HG03280 (cell line): Measurements from ENCODE around the gene SSR1.
"Not testable (repeated sequence)": the region's sequence is repeated elsewhere in the genome, so short reads cannot be mapped to it uniquely, and the experiment has no call there.

Experiments used
- ATAC-seq: cut with Tn5 transposase; IDR thresholded peaks from one replicate; pipeline ENCODE4 v1.9.1; 2021; ENCODE audit warnings: mild to moderate bottlenecking, moderate library complexity; ENCODE audit not compliant: unreplicated experiment

Gene SSR1

DNA sequence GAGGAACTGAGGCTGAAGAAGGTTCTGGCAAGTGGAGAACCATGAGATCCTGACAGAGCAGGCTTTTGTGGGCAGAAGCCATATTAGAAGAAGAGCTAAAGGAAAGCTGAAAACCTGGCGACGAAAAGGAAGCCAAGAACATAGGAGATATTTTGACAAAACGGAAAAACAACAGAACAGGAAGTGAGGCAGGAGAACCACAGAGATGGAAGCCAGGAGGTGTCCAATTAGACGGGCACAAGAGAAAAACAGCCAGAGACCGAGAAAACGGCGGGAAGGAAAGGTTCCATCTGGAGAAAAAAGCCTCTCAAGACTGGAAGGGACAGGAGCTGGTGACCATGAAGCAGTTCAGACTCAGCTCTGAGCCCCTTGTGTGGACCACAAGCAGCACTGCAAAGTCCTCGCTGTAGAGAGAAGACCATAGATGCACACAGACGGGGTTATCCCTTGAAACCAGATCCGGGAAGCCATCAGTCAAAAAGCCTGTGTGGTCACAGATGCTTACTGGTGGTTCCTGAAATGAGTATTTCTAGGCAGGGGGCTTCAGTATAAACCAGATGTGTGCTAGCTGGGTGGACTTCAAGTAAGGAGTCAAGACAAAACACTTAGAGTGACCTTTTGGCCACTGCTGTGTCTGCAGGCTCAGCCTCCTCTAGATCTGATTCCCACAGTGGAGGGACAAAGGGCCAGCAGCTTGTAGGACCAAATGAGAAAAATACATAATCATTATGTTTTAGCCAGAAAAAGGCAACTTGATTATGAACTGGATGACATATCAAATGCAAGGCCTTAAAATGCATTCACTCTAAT is 30.7 kb downstream of the SSR1 start:
- ATAC-seq: no peak

DNA sequence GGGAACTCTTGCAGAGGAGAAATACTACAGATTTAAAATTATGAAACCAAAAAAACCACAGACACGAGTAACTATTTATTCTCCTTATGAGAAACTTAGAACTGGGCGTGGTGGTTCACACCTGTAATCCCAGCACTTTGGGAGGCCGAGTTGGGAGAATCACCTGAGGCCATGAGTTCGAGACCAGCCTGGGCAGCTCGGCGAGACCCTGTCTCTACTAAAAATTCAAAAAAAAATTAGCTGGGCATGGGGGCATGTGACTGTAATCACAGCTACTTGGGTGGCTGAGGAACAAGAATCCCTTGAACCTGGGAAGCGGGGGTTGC is 36.8 kb downstream of the SSR1 start:
- no peak for ATAC-seq

DNA sequence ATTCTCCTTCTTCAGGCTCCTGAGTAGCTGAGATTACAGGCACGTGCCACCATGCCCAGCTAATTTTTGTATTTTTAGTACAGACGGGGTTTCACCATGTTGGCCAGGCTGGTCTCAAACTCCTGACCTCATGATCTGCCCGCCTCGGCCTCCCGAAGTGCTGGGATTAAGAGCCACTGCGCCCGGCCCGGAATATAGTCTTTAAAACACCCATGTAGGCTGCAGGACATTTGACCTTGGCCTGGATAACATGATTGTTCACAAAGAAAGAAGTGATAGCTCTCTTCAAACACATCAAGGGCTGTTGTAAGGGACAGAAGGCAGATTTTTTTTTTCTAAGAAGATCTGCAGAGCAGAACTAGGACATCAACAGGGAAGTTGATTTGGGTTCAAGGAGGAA is 38.5 kb downstream of the SSR1 start:
- ATAC-seq: not testable (repeated sequence)

DNA sequence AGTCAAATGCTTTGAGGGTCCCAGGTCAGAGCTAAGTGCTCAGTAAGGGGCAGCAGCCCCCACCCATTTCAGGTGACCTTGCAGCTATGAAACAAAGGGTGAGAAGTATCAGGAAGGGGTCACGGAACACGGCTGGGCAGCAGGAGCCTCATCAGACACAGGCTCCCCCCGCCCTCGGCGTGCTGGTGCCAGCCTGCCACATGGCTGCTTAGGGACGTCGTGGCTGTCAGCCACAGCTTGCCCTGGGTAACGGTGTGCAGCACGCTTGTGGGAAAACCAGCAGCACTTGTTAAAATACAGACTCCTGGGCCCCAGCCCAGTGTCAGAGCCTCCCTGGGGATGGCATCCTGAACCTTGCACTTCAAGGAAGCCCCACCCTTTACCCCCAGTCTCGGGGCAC is 39.3 kb downstream of the SSR1 start:
- no peak for ATAC-seq

DNA sequence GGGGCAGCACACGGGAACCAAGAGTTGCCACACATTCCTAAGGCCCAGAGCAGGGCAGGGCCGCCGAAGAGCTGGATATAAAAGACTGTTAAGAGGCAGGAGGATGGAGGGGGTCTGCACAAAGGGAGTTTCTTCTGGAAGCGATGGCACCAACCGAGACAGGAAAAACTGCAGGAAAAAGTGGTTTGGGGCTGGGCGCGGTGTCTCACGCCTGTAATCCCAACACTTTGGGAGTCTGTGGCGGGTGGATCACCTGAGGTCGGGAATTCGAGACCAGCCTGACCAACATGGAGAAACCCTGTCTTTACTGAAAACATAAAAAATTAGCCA is 41.8 kb downstream of the SSR1 start:
- ATAC-seq: no peak

DNA sequence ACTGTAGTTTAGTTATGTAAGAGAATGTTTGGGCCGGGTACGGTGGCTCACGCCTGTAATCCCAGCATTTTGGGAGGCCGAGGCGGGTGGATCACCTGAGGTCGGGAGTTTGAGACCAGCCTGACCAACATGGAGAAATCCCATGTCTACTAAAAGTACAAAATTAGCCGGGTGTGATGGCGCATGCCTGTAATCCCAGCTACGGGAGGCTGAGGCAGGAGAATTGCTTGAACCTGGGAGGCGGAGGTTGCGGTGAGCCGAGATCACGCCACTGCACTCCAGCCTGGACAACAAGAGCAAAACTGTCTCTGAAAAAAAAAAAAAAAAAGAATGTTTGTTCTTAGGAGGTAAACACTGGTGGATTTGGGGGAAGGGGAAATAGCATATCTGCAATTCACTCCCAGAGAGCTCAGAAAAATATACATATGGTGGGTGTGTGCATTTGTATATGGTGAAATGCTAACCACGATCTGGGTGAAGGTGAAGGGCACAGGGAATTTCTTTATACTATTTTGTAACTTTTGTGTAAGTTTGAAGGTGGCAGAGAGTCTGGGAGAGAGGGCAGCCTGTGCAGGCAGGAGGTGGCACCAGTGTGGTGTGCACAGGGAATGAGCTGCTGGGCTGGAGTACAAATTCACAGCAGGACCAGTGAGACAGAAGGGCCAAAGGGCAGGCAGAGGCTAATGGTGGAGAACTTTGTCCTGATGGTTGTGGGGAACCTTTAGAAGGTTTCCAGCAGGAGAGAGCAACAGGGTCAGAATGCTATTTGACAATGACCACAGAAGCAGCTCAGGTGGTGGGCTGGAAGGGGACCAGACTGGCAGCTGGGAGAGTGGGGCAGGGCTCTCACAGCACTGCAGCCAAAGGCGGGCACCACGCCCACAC is 42.4 kb downstream of the SSR1 start:
- no peak for ATAC-seq

DNA sequence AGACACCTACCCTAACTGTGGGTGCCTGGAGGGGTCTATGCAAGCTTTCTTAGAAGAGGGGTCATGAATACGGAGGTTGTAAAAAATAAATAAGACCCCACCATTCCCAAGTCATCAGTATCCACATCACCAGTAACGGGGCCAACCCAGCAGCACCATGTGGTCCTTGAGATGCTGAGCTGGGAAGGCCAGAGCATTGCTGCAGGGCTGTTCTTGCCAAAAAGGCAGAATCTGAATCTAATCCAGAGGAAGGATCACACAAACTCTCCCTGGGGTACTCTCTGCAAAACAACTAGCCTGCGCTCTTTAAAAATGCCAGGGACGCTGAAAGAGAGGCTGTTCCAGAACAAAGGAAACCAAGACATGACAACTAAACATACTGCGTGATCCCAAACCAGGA is 43.2 kb downstream of the SSR1 start:
- ATAC-seq: no peak

DNA sequence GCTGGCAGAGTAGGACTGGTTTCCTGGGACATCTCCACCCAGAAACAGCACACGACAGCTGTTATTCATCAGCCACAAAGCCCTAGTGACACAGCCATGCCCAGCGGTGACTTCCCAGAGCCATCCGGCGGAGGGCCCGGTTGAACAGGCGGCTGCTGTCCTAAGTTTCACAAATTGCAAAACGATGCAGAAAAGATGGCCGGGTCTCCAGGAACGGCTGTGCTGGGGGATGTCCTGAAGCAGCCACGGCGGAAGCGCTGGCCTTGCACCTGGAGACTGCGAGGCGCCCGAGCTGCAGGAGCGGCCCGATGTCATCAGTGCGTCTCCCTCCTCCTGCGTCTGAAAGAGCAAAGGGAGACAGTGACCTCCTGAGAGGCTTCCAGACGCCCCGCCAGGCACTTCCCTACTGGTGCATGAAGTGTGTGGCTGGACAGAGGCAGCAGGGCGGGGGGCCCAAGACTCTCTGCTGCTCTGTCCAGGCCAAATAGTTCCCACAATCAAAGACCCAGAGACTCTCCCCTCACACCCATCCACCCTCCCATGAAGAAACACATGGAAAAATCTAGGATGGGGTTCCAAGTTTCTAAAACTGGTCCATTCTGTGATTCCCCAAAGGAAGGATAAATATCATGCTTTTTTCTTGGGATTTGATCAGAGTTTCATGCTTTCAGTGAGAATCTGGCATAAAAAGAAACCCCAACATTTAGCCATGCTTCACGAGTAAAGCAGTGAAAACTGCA is 44.0 kb downstream of the SSR1 start:
- no peak for ATAC-seq

DNA sequence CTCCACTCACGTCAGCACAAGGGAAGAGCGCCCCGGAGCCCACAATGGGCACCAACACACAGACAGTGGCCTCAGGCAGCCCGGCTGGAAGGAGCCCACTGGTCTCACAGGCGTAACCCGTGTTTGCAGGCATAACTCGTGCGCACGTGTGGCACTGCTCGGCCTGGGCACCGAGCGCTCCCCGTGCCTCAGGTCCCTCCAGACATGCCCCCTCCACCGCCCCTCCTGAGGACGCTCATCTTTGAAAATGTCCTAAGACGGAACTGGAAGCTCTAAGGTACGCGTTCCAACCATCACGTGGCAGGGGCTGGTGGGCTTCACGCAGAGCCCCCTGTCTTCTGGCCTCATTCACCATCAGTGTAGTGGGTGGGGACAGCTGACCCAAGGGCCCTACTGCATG is 44.6 kb downstream of the SSR1 start:
- ATAC-seq: no peak

DNA sequence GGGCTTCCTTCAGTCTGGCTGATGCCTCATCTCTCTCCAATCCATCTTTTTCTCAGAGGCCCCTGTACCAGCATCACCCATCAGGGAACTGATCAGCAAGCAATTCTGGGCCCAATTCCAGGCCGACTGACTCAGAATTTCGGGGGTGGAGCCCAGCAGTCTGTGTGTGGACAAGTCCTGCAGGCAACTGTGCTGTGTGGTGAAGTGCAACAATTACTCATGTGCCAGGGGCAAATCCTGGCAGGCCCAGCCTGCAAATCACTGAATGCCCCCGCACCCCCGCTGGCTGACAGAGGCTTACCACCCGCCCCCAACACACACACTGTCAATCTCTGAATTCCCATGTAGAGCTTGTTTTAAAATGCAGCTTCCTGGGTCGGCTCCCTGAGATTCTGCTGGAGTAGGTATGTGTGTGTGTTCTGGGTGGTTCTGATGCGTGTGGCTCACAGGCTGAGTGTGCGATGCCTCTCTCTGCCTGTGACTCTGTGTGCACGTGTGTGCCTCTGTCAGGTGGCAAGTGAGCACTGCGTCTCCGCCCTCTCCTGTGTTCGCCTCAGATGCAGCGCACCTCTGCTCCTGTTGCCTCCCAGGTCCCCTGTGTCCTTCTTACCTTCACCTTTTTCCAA is 45.4 kb downstream of the SSR1 start:
- no peak for ATAC-seq

DNA sequence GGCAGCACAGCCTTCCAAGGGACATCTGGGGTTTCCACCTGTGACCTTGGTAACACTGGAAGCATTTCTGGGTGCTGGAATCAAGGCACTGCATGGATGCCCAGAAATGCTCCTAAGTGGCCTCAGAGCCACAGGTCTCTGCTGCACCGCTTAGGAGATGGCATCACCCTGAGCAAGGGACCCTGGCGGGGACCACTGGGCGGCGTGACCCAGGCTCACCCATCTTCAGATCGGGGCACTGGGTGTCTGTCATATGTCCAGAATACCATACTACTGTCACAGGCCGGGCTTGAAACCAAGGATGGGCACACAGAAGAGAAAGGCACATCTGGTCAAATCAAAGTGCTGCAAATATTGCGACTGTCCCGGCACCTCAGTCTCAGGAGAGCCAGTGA is 45.9 kb downstream of the SSR1 start:
- no peak for ATAC-seq

DNA sequence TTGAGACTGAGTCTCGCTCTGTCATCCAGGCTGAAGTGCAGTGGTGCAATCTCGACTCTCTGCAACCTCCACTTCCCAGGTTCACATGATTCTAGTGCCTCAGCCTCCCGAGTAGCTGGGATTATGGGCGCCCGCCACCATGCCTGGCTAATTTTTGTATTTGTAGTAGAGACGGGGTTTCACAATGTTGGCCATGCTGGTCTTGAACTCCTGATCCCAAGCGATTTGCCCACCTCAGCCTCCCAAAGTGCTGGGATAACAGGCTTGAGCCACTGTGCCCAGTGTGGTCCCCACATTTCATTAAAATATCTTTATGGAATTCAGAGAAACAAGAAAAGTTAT is 47.6 kb downstream of the SSR1 start:
- ATAC-seq: not testable (repeated sequence)

DNA sequence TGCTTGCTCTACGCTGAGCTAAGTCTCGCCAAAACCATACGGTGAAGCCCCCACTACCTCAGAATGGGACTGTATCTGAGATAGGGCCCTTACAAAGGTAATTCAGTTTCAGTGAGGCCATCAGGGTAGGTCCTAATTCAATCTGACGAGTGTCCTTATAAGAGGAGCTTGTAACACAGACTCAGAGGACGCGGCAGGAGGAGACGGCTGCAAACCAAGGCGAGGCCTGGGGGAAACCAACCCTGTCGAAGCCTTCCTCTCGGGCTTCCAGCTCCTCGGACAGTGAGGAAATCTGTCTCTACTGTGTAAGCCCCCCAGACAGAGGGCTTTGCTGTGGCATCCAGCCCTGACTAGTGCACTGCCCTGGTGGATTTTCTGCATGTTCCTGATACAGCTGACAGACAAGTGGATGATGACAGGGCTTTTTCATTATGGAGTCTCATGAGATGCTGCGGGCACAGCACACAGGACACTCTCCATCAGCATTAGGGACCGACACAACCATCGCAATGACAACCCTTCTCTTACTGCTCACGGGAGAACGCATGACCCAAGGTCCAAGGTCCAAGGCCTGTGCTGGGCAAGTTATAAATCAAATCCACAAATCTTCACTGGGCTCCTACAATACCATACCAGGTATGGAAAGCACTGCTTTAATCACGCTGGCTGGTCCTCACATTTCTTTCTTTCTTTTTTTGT is 48.2 kb downstream of the SSR1 start:
- ATAC-seq: no peak

DNA sequence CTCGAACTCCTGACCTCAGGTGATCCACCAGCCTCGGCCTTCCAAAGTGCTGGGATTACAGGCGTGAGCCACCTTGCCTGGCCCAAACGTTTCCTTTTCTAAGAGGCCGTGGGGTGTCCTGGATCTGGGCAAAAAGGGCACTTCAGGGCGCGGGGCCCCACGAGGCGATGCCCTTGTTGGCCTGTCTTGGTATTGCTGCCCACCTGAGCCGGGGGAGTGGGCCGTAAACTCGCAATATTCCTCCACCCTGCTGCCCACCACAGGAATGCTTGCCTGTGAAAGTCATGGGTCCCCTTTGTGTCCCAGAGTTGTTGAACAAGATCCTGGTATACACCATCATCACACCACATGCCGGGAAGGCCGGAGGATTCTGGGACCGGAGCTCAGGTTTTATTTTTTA is 49.0 kb downstream of the SSR1 start:
- no peak for ATAC-seq

DNA sequence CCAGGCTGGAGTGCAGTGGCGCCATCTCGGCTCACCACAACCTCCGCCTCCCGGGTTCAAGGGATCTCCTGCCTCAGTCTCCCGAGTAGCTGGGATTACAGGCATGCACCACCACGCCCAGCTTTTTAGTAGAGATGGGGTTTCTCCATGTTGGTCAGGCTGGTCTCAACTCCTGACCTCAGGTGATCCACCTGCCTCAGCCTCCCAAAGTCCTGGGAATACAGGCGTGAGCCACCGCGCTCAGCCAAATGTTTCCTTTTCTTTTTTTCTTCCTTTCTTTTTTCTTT is 49.5 kb downstream of the SSR1 start:
- not testable (repeated sequence) for ATAC-seq

DNA sequence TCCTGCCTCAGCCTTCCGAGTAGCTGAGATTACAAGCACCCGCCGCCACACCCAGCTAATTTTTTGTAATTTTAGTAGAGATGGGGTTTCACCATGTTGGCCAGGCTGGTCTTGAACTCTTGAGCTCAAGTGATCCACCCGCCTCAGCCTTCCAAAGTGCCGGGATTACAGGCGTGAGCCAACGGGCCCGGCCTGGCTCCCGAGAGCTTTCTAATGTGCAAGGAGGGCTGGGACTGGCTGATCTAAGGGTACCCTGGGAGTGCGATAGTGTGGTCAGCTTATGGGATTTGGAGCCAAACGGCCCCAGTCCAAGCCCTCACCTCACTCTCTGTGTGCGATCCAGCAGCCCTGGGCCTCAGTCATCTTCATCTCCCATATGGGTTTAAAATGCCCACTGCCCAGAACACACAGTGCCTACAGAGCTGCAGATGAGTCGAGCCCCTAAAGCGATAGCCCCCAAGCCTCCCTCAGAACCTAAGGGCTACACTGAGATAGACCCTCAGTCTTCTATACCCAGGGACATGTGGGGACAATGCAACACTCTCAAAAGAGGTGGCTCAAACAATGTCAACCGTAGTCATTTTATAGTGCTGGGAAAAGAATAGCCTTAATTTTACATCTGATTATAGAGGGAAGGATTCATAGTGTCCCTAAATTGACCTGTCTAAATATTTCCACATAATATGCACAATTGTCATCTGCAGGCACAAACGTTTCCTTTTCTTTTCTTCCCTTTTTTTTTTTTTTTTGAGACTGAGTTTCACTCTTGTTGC is 50.1 kb downstream of the SSR1 start:
- ATAC-seq: no peak

DNA sequence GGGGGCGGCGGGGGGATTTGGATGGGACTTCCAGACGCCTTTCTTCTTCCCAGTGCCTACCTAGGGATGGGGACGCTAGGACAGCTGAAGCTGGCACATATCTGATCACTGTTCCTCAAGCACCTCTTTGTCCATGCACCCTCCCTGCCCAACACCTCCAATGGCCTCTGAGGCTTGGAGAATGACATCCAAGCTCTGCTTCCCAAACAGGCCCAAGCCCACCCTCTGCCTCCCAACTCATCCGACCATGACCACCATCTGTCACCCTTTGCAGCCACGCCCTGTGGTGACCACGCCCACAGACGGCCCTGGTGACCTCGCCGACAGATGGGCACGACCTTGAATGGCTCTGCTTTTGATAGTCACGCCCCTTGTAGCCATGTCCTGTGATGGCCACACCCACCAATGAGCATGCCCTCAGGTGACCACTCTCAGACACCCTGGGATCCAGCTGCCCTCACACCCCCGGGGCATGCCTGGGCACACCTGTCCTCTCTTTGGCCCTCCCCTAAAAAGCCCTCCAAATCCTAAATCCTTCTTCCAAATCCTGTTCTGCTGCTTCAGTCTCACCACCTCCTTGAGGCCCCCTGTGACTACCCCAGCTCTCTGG is 51.0 kb downstream of the SSR1 start:
- ATAC-seq: no peak

DNA sequence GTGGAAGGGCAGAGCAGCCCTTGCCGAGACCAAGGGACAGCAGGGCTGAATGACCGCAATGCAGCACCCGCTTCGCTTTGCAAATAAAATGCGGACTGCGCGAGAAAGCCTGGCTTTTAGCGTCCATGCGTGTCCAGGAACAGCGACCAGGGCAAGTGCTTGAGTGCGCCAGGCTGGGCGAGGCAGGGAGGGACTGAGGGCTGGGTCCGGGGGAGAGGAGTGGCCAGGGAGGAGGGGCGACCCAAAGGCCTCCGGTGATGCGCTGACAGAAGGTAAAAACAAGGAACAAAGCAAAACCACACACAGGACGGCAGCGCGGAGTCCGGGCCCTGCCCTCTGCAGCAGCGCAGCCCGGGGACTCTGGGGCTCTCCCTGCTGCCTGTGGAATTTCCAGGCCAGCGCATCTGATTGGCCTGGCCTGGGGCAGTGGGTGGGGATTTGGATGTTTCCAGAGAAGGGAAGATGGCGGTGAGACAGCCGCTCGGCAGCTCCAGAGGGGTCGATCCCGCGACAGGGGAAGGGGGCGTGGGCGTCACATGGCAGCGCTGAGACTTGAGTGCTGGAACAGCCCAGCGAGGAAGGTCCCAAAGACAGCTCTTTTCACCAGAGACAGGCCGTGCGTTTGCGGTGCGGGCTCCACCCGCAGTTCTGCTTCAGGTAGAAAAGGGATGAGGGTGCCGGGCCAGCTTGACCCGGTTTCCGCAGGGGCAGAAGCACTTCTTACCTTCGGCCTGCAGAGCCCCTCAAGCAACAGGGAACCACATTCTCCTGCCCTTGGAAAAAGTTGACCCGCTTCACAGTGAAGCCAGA is 51.8 kb downstream of the SSR1 start:
- ATAC-seq: no peak
